Activated CD4-positive, alpha-beta memory T cell treated with anti-CD3 and anti-CD28 coated beads for 36 hours (primary cell): Measurements from ENCODE around the gene OPRL1. TPM values are rescaled to one million over a fixed set of nuclear protein-coding genes. Genes with fewer than 3 reads are reported as not detected.

Experiments
- CTCF ChIA-PET: fragments of 350-600 bp; sonication (Branson Sonifier 250); formaldehyde crosslinking; loops from one replicate; lab custom pipeline; 2021; ENCODE audit warnings: antibody characterized with exemption, inconsistent platforms; lab: Charles Lee
- POLR2A ChIA-PET: fragments of 350-600 bp; sonication (Branson Sonifier 250); formaldehyde crosslinking; loops from one replicate; lab custom pipeline; 2021; ENCODE audit warnings: antibody characterized with exemption; lab: Charles Lee
- DNase-seq: peaks from one replicate; pipeline ENCODE4 v3.0.0-alpha.2; 2020
- H3K27ac Mint-ChIP-seq: one replicate; pipeline ENCODE4 v1.8.0; 2021; ENCODE audit warnings: mixed read lengths
- H3K27me3 Mint-ChIP-seq: one replicate; pipeline ENCODE4 v1.8.0; 2021; ENCODE audit warnings: mixed read lengths
- H3K36me3 Mint-ChIP-seq: one replicate; pipeline ENCODE4 v1.8.0; 2021; ENCODE audit warnings: mixed read lengths
- H3K4me1 Mint-ChIP-seq: one replicate; pipeline ENCODE4 v1.8.0; 2021; ENCODE audit warnings: low read depth, mixed read lengths
- H3K4me3 Mint-ChIP-seq: one replicate; pipeline ENCODE4 v1.8.0; 2021; ENCODE audit warnings: mild to moderate bottlenecking, mixed read lengths
- H3K9me3 Mint-ChIP-seq: one replicate; pipeline ENCODE4 v1.8.0; 2021; ENCODE audit warnings: mixed read lengths
- intact Hi-C: fragments of 100-400 bp; cut with micrococcal nuclease; formaldehyde crosslinking; loops from one replicate; pipeline ENCODE4 v1.15.1; 2023
- total RNA-seq, 2 experiments: library from RNA; stranded (reverse); gene quantifications; one replicate each; pipeline ENCODE4 v1.2.3, GENCODE V29; 2021

The OPRL1 gene
- total RNA-seq, 2 experiments from 2014 or later: 0.63 to 0.71 TPM

DNA sequence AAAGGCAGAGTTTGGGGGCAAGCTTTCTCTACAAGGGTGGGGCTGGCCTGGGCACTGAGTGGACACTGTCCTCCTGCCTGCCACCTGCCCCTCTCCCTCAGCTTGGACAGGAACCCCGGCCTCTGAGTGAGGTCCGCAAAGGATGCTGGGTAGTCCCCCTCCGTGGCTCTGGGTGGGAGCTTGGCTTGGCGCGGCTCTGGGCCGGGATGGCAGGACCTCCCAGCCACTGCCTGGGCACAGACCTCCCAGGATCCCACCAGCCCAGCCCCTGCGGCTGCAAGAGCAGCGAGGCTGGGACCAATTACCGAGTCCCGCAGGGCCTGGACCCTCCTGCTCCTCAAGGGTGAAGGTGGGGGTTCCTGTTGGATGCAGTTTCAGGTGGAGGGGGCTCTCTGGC is 27.6 kb upstream of the OPRL1 start:
- Mint-ChIP-seq H3K36me3 (no peaks in the 10 kb centered on the region), H3K4me1 (peaks cover 6% of the 10 kb centered on the region), H3K9me3 (no peaks in the 10 kb centered on the region), H3K27me3 (peaks cover 44% of the 10 kb centered on the region), H3K4me3 (no peak overlapping the region), H3K27ac (no peak overlapping the region)
- ChIA-PET POLR2A (no interaction called here), CTCF (interaction anchor here (3.5 kb wide), 1 partner anchor 13 kb away, joined by 16 read pairs; no protein-coding TSS in a partner anchor)
- DNase-seq: no peak
- intact Hi-C loops: no loop called here

DNA sequence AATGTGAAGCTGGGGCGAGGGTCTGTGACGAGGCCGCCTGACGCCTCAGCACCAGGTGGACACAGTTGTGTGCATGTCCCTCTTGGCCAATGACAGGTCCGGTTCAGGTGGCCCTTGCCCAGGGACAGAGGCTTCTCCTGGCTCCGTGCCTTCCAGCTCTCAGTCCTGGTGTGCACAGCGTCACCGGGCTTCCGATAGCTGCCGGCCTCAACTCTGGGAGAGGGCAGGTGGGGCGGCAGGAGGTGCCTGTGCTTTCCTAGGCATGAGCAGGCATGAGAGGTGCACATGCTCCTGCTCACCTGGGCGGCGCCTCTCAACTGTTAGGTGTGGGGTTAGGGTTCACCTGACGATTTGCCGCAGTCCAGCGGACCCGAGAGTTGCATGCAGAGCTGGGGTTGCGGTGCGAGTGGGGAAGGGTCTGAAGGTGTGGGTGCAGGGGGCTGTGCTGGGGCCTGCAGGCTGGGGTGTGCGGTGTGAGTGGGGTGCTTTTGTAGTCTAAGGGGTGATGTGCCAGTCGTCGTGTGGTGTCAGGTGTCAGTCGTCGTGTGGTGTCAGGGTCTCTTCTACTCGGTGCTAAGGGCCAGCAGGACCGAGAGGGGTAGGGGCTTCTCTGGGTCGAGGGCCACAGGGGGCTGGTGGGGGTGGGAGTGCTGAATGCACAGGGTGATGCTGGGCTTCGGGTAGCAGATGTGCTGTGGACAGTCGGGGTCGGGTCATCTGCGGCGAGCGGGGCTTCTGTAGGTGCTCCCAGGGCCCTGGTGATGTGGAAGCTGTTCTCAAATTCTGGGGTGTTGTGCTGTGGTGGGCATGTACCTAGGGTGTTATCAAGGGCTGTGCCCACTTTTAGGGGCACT is 26.7 kb upstream of the OPRL1 start:
- no peak overlapping the region for H3K4me3 Mint-ChIP-seq
- peaks cover 13% of the 10 kb centered on the region for H3K4me1 Mint-ChIP-seq
- H3K27me3 Mint-ChIP-seq: peaks cover 39% of the 10 kb centered on the region
- intact Hi-C loops: no loop called here
- no peaks in the 10 kb centered on the region for H3K36me3 Mint-ChIP-seq
- ChIA-PET POLR2A (interaction anchor here (1.0 kb wide), 1 partner anchor 9 kb away, joined by 3 read pairs; no protein-coding TSS in a partner anchor), CTCF (interaction anchor here (0.7 to 3.5 kb wide), 4 partner anchors 14 to 80 kb away, joined by 3 to 16 read pairs (median 4); partner anchors contain the start of gene LKAAEAR1)
- no peak overlapping the region for H3K27ac Mint-ChIP-seq
- DNase-seq: no peak
- H3K9me3 Mint-ChIP-seq: no peaks in the 10 kb centered on the region

DNA sequence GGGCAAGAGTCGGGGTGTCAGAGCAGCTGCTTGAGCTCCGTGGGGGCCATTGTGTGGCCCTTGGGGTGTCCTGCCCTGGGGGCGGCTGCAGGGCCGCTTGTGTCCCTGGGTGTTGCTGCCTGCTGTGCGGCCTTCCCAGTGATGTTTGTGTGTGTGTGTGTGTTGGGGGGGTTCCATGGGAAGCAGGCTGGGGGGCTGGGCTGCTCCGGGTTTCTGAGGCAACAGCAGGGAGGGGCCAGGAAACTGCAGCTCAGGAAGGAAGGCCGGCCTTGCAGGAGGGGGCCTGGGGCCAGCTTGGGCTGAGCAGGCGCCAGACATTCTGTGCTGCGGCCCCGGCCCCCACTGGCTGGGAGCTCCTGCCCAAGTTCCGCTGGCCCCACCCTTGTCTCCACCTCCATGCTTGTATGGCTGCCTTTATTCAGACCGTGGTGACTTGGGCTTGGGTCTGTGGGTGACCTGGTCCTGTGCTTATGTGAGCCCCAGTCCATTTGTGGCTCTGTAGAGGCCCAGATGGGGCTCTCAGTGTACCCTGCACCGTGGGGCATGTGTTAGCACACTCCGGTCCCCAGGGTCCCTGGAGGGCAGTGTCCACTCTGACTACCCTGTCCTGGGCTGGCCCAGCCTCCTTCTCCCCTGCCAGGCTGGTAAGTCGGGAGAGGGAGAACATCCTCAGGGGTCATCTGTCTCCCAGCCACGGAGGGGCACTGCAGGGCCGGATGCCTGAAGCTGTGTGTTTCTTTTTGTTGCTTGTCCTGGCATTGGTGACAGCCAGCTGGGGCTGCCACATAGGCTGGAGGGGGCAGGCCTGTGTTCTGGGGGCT is 25.8 kb upstream of the OPRL1 start:
- CTCF ChIA-PET: interaction anchor here (0.6 to 3.5 kb wide), 6 partner anchors 13 to 81 kb away, joined by 3 to 16 read pairs (median 4); partner anchors contain the start of gene LKAAEAR1
- DNase-seq: no peak
- intact Hi-C loops: no loop called here
- peaks cover 16% of the 10 kb centered on the region for H3K4me1 Mint-ChIP-seq
- H3K27me3 Mint-ChIP-seq: peaks cover 37% of the 10 kb centered on the region
- POLR2A ChIA-PET: interaction anchor here (1.0 kb wide), 1 partner anchor 8 kb away, joined by 3 read pairs; no protein-coding TSS in a partner anchor
- no peaks in the 10 kb centered on the region for H3K36me3 Mint-ChIP-seq
- no peak overlapping the region for H3K4me3 Mint-ChIP-seq
- no peak overlapping the region for H3K27ac Mint-ChIP-seq
- H3K9me3 Mint-ChIP-seq: no peaks in the 10 kb centered on the region

DNA sequence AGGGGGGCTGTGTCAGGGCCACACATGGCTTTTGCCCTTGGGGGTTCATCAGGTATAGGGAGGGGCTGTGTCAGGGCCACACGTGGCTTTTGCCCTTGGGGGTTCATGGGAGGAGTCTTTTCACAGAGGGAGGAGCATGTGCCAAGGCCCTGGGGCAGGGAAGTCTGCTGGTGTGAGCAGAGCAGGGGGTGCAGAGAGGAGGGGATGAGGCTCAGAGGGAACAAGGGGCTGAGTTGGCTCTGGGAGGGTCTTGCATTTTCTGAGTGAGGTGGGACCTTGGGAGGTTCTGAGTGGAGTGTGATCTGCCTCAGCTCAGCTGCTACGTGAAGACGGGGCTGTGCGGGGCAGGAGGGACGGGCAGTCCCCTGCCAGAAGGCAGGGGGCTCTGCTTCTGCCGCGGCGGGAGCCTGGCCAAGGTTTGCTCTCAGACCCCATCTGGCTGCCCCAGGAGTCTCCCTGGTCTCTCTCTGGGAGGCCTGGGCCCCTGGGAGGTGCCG is 24.4 kb upstream of the OPRL1 start:
- no peaks in the 10 kb centered on the region for H3K36me3 Mint-ChIP-seq
- H3K27ac Mint-ChIP-seq: no peak overlapping the region
- H3K4me1 Mint-ChIP-seq: peaks cover 14% of the 10 kb centered on the region
- ChIA-PET CTCF (no interaction called here), POLR2A (no interaction called here)
- DNase-seq: no peak
- no peaks in the 10 kb centered on the region for H3K9me3 Mint-ChIP-seq
- intact Hi-C loops: no loop called here
- peaks cover 32% of the 10 kb centered on the region for H3K27me3 Mint-ChIP-seq
- H3K4me3 Mint-ChIP-seq: no peak overlapping the region

DNA sequence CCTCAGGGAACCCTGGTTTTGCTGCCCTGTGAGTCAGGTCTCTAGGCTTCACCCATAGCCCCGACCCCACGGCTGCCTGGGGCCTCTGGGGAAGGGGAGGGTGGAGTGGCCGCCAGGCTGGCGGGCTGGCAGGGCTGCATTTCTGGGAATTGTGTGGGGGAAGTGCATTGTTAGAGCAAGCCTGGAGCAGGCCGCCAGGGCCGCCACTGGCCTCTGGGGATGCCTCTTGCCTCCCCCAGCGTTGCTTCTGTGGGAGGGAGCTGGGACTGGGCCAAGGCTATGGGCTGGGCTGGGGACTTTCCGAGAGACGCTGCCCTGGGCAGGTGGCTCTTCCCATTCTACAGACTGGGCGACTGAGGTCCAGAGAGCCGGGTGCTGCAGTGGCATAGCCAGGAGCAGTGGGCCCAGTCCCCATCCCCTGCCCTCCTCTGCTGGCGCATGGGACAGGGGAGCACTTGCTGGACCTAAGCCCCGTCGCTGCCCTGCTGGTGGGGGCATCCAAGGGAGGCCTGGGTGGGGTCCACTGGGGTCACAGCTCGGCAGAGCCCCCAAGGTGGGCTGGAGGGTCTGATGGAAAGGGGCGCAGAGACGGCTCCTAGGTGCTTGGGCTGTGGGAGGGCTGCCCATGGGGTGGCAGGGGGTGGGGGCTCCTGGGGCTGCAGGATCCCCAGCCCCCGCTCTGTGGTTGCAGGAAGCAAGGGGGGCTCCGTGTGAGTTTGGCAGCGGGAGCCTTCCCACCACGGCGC is 23.8 kb upstream of the OPRL1 start:
- POLR2A ChIA-PET: interaction anchor here (1.5 kb wide), 1 partner anchor 17 kb away, joined by 5 read pairs; no protein-coding TSS in a partner anchor
- no peak overlapping the region for H3K4me3 Mint-ChIP-seq

DNA sequence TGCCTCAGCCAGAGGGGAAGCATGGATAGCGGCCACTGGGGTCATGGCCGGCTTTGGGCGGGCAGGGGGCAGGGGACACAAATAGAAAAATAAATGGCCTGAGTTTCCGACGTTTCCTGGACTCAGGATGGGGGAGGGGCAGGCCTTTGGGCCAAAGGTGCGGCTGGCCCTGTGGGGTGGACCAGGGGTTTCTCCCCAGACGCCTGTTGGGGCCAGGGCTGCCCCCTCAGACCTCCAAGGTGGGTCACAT is 23.3 kb upstream of the OPRL1 start:
- Mint-ChIP-seq H3K27me3 (peaks cover 23% of the 10 kb centered on the region), H3K4me1 (peaks cover 14% of the 10 kb centered on the region), H3K36me3 (no peaks in the 10 kb centered on the region), H3K27ac (no peak overlapping the region), H3K4me3 (no peak overlapping the region), H3K9me3 (no peaks in the 10 kb centered on the region)
- no peak for DNase-seq
- POLR2A ChIA-PET: interaction anchor here (1.5 kb wide), 1 partner anchor 18 kb away, joined by 5 read pairs; no protein-coding TSS in a partner anchor
- CTCF ChIA-PET: interaction anchor here (1.5 to 5.8 kb wide), 2 partner anchors 77 to 191 kb away, joined by 3 to 28 read pairs; partner anchors contain the start of genes PRPF6, SAMD10 and TPD52L2
- intact Hi-C loops: no loop called here

More for the DNA sequence above, 23.8 kb upstream of the OPRL1 start:
- DNase-seq: no peak
- H3K9me3 Mint-ChIP-seq: no peaks in the 10 kb centered on the region
- H3K36me3 Mint-ChIP-seq: no peaks in the 10 kb centered on the region
- CTCF ChIA-PET: interaction anchor here (1.5 to 5.8 kb wide), 2 partner anchors 76 to 191 kb away, joined by 3 to 28 read pairs; partner anchors contain the start of genes PRPF6, SAMD10 and TPD52L2
- peaks cover 14% of the 10 kb centered on the region for H3K4me1 Mint-ChIP-seq
- no peak overlapping the region for H3K27ac Mint-ChIP-seq
- H3K27me3 Mint-ChIP-seq: peaks cover 26% of the 10 kb centered on the region
- intact Hi-C loops: no loop called here

DNA sequence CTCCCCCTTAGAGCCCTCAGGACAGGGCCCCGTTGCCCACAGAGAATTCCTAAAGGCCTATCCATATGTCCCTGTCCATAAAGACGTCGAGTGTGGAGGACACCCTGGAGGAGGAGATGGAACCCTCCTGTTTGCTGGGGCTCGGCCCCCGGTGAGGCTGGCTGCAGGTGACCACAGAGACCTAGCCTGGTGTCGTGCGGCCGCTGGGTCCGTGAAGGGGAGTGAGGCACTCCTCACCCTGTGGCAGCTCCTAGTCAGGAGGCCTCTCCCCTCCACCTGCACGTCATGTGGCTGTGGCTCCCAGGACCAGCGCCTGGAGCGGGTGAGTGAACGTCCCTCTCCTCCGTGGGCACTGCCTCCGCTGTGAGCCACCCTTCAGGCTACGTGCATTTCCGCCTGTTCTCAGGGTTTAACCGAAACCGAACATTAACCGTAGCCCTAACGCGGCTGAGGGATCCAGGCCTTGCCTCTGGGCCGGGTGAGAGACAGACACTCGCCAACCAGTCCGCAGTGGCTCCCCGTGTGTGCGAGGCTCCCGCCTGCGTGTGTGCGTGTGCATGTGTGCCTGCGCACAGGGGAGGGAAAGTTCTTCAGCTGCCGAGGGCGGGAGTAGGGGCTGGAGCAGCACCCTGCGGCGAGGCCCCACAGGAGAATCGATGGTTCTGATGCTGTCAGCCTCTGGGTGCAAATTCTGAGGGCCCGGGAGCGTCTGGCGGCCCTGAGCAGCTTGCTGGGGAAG is 22.8 kb upstream of the OPRL1 start:
- Mint-ChIP-seq H3K36me3 (no peaks in the 10 kb centered on the region), H3K4me1 (peaks cover 14% of the 10 kb centered on the region), H3K27me3 (peaks cover 18% of the 10 kb centered on the region), H3K9me3 (no peaks in the 10 kb centered on the region), H3K27ac (no peak overlapping the region), H3K4me3 (peak overlapping the region; percentile 55)
- CTCF ChIA-PET: interaction anchor here (0.6 to 5.8 kb wide), 13 partner anchors 8 to 519 kb away, joined by 3 to 38 read pairs (median 3); partner anchors contain the start of genes C20orf204, OPRL1, PRPF6 and SAMD10
- POLR2A ChIA-PET: interaction anchor here (0.6 to 1.5 kb wide), 4 partner anchors 18 to 185 kb away, joined by 3 to 5 read pairs (median 4); partner anchors contain the start of gene PRPF6
- no peak for DNase-seq
- intact Hi-C loops: loop anchor here (1.0 kb wide), 1 partner anchor 18 kb away; no protein-coding TSS in a partner anchor

DNA sequence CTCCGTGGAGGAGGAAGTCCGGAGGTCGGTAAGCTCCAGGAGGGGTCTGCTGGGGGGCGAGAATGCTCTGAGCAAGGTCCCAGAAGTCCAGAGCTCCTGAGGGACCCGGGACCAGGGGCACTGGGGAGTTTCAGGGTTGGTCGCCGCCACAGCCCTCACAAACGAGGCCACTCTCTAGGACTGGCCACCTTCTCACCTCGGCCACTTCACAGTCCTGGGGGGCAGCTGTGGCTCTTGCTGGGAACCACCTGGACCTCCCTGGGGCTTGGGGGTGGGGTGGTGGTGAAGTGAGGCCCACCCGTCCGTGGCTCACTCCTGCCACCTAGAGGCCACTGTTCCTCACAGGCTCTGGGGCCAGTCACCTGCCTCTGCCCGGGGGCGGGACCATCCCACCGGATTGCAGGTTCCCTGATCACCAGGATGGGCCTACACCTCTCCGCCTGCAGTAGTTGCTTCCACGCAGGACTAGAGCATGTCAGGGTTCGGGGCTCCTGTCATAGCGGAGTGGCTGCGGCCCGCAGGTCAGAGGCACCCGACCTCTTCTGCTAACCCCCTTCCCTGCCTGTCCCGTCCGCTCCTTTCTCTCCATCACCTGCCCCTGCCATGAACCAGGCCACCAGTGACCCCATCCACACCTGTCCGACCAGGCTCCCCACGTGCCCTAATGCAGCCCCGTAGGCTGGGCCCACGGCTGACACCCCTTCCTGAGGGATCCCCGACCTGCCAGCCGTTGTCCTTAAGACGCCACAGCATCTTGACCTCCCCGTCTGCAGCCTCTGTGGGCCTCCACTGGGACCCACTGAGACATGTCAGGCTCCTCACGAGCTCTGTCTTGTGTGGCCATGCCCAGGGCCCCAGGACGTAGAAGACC is 22.0 kb upstream of the OPRL1 start:
- H3K4me1 Mint-ChIP-seq: peaks cover 14% of the 10 kb centered on the region
- no peaks in the 10 kb centered on the region for H3K36me3 Mint-ChIP-seq
- DNase-seq: peak; percentile 88
- peak overlapping the region; percentile 55 for H3K4me3 Mint-ChIP-seq
- peaks cover 15% of the 10 kb centered on the region for H3K27me3 Mint-ChIP-seq
- CTCF ChIA-PET: interaction anchor here (0.6 to 5.8 kb wide), 14 partner anchors 8 to 520 kb away, joined by 3 to 38 read pairs (median 3); partner anchors contain the start of genes C20orf204, OPRL1, PRPF6 and RGS19
- no peaks in the 10 kb centered on the region for H3K9me3 Mint-ChIP-seq
- POLR2A ChIA-PET: interaction anchor here (0.6 to 1.5 kb wide), 5 partner anchors 19 to 186 kb away, joined by 3 to 5 read pairs (median 4); partner anchors contain the start of genes PRPF6 and SAMD10
- H3K27ac Mint-ChIP-seq: peak overlapping the region; percentile 39
- intact Hi-C loops: loop anchor here (1.0 kb wide), 1 partner anchor 19 kb away; no protein-coding TSS in a partner anchor

DNA sequence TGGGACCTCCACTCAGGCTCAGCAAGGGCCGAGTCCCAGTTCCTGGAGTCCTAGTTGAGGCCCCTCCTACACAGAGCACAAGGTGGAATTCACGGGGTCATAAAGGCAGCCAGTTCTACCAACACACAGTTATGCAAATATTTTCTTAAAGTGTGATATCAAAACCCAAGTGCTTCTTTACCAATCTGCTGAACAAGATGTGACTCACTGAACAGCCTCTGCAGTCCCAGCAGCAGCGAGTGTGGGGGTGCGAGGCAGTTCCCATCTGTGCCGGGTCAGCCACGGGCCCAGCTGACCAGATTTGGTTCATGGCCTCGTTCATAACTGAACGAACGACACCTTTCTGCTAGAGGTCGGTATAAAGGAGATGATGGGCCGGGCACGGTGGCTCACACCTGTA is 21.3 kb upstream of the OPRL1 start:
- POLR2A ChIA-PET: interaction anchor here (0.6 kb wide), 1 partner anchor 79 kb away, joined by 3 read pairs; the partner anchor contains the start of gene SAMD10

More for the DNA sequence above, 21.3 kb upstream of the OPRL1 start:
- CTCF ChIA-PET: interaction anchor here (1.0 to 5.8 kb wide), 3 partner anchors 20 to 79 kb away, joined by 3 to 38 read pairs (median 28); partner anchors contain the start of genes C20orf204, OPRL1, PRPF6 and RGS19
- Mint-ChIP-seq H3K27me3 (peaks cover 10% of the 10 kb centered on the region), H3K4me1 (peaks cover 14% of the 10 kb centered on the region), H3K27ac (peak overlapping the region; percentile 39), H3K36me3 (no peaks in the 10 kb centered on the region), H3K4me3 (peak overlapping the region; percentile 55), H3K9me3 (no peaks in the 10 kb centered on the region)
- intact Hi-C loops: no loop called here
- no peak for DNase-seq
